HCT116 (cell line): ENCODE measurements around the gene GANAB.

Experiments
- CTCF ChIP-seq, 3 experiments: fragments of 200-600 bp in 1 of 3; sonication (generic) in 1 of 3; IDR thresholded peaks in 2 of 3; conservative IDR thresholded peaks in 1 of 3; 2 replicates each; pipeline ENCODE4 v1.5.1; 2012 to 2017; ENCODE audit warnings: low read depth in 2 of 3, low read length in 2 of 3, antibody characterized with exemption in 1 of 3, borderline replicate concordance in 1 of 3, control low read depth in 1 of 3, mild to moderate bottlenecking in 1 of 3, mixed read lengths in 1 of 3, mixed run types in 1 of 3, moderate library complexity in 1 of 3; ENCODE audit not compliant: insufficient read depth in 1 of 3
- EZH2phosphoT487 ChIP-seq: fragments of 200-600 bp; IDR thresholded peaks from 2 replicates; pipeline ENCODE4 v1.6.1; 2018; ENCODE audit warnings: antibody characterized with exemption, borderline replicate concordance
- RAD21 ChIP-seq: IDR thresholded peaks from 2 replicates; pipeline ENCODE4 v1.6.1; 2012; ENCODE audit warnings: low read depth, mild to moderate bottlenecking
- SRF ChIP-seq: IDR thresholded peaks from 2 replicates; pipeline ENCODE4 v1.6.1; 2012; ENCODE audit warnings: low read depth
- ZBTB33 ChIP-seq: IDR thresholded peaks from 2 replicates; pipeline ENCODE4 v1.6.1; 2011; ENCODE audit warnings: mild to moderate bottlenecking, low read length, moderate library complexity; ENCODE audit not compliant: insufficient replicate concordance; ENCODE audit errors: extremely low read depth

GRCh38 chr11:62621567-62622470 is 24.6 kb downstream of the GANAB start, which contains the start of gene B3GAT3:
- no peak for TF ChIP-seq EZH2phosphoT487
- TF ChIP-seq SRF = no peak
- no peak for TF ChIP-seq CTCF (IDR thresholded peaks at IDR 0.05 in 2 of 3, conservative IDR thresholded peaks at IDR 0.05 in 1 of 3; ENCODE audit: borderline replicate concordance in 1 of 3, insufficient read depth in 1 of 3, low read depth in 2 of 3, low read length in 2 of 3)
- TF ChIP-seq RAD21 = no peak
- TF ChIP-seq ZBTB33 = peak; percentile 58
